ENCODE data around the gene FAAP100.

The FAAP100 gene

GRCh38 chr17:81551458-81552243 lies 502 bp downstream of the FAAP100 start:
- FAIRE-seq, result no peak

GRCh38 chr17:81550830-81551457 lies 1.2 kb downstream of the FAAP100 start:
- FAIRE-seq, result no peak

- no peak for FAIRE-seq
These were observed 1.9 kb downstream of the FAAP100 start for GRCh38 chr17:81550285-81550684.

- FAIRE-seq, result no peak
These were observed 2.3 kb downstream of the FAAP100 start for GRCh38 chr17:81549826-81550225.

GRCh38 chr17:81549031-81549557 lies 3.1 kb downstream of the FAAP100 start:
- FAIRE-seq, result no peak

GRCh38 chr17:81547614-81547982 lies 4.6 kb downstream of the FAAP100 start:
- FAIRE-seq, result no peak

- FAIRE-seq, result no peak
These were observed 5.1 kb downstream of the FAAP100 start for GRCh38 chr17:81546906-81547613.

- FAIRE-seq, result no peak
These were observed 6.8 kb downstream of the FAAP100 start for GRCh38 chr17:81545160-81545949.

- no peak for FAIRE-seq
These were observed 7.7 kb downstream of the FAAP100 start for GRCh38 chr17:81544281-81544974.

GRCh38 chr17:81543756-81544155 lies 8.4 kb downstream of the FAAP100 start:
- no peak for FAIRE-seq

GRCh38 chr17:81543339-81543675 lies 8.8 kb downstream of the FAAP100 start:
- no peak for FAIRE-seq

GRCh38 chr17:81542431-81543338 lies 9.5 kb downstream of the FAAP100 start:
- no peak for FAIRE-seq

GRCh38 chr17:81541123-81541522 lies 11.0 kb downstream of the FAAP100 start:
- FAIRE-seq, result no peak

- FAIRE-seq, result no peak
These were observed 11.5 kb downstream of the FAAP100 start for GRCh38 chr17:81540676-81541027.

- FAIRE-seq, result no peak
These were observed 12.0 kb downstream of the FAAP100 start for GRCh38 chr17:81539961-81540675.

GRCh38 chr17:81539571-81539900 lies 12.6 kb downstream of the FAAP100 start:
- FAIRE-seq, result no peak

GRCh38 chr17:81538651-81539570 lies 13.2 kb downstream of the FAAP100 start:
- no peak for FAIRE-seq

- no peak for FAIRE-seq
These were observed 14.1 kb downstream of the FAAP100 start for GRCh38 chr17:81537856-81538555.

- FAIRE-seq, result no peak
These were observed 14.8 kb downstream of the FAAP100 start for GRCh38 chr17:81537343-81537855.
